ENCODE results near the gene PRKCA.

DNA sequence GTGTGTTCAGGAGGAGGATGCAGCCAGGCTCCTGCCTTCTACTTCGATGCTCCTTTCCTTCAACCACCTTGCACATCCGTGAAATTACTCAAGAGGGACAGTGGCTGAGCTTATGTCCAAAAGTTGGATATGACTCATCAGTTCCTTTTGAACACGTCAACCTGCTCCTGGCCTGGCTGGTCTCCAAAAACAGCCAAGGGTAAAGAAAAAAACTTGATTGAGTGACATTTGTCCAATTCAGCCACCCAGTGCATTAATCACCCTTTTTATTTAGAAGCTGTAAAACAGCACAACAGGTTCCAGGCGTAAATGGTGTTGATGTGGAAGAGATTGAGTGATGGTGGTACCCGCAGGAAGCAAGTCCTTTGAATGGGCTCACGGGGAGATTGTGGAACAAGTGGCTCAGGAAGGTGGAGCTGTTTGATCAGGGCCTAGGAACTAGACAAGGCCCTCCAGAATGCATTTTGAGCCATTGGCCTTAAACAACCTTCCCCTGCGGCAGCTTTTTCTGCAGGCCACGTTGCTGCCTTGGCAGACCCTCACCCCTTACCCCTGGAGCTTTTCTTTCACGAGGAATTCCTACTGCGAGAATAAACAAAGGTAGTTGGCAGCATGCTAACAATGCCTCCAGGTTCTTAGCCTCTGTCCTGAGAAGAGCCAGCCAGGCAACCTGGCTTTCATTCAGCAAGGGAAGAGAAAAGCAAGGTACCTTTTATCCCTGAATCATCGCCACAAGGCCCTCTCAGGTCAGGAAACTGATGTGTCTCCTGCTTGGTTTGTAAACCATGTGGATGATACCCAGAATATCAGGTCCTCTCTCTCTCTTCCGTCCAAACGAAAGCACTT is 359.2 kb downstream of the PRKCA start:
- TF ChIP-seq, protein P1, sequence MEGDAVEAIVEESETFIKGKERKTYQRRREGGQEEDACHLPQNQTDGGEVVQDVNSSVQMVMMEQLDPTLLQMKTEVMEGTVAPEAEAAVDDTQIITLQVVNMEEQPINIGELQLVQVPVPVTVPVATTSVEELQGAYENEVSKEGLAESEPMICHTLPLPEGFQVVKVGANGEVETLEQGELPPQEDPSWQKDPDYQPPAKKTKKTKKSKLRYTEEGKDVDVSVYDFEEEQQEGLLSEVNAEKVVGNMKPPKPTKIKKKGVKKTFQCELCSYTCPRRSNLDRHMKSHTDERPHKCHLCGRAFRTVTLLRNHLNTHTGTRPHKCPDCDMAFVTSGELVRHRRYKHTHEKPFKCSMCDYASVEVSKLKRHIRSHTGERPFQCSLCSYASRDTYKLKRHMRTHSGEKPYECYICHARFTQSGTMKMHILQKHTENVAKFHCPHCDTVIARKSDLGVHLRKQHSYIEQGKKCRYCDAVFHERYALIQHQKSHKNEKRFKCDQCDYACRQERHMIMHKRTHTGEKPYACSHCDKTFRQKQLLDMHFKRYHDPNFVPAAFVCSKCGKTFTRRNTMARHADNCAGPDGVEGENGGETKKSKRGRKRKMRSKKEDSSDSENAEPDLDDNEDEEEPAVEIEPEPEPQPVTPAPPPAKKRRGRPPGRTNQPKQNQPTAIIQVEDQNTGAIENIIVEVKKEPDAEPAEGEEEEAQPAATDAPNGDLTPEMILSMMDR (IDR thresholded peaks at IDR 0.05; ENCODE audit: low read depth, low read length, poor library complexity, severe bottlenecking) = no peak
- no peak for TF ChIP-seq EZH2phosphoT487 (IDR thresholded peaks at IDR 0.05; ENCODE audit: borderline replicate concordance, low read length)

All from DOHH2 (cell line).